AG04450 (cell line): Measurements from ENCODE around the gene NKX6-2. TPM values are rescaled to one million over a fixed set of nuclear protein-coding genes. Genes with fewer than 3 reads are reported as not detected.

Experiments
- CTCF ChIA-PET: fragments of 300-600, 350-600 bp; formaldehyde crosslinking; extraction: SDS; loops from one replicate; lab custom pipeline; 2022; ENCODE audit warnings: antibody characterized with exemption, inconsistent platforms; lab: Charles Lee
- POLR2A ChIA-PET: fragments of 350-600 bp; formaldehyde crosslinking; extraction: SDS; loops from one replicate; lab custom pipeline; 2021; ENCODE audit warnings: antibody characterized with exemption, inconsistent platforms; lab: Yijun Ruan, JAX
- DNase-seq: peaks from one replicate; pipeline ENCODE4 v3.0.0-alpha.2; 2011; ENCODE audit warnings: low read depth, low spot score
- H3K27ac ChIP-seq: one replicate; pipeline ENCODE4 v1.5.1; 2012; ENCODE audit warnings: low read depth, low read length, control low read depth
- H3K27me3 ChIP-seq: one replicate; pipeline ENCODE4 v1.6.0; 2012; ENCODE audit warnings: low read length; ENCODE audit not compliant: control insufficient read depth, insufficient read depth
- H3K4me3 ChIP-seq: 2 replicates; pipeline ENCODE4 v1.5.1; 2011; ENCODE audit warnings: mild to moderate bottlenecking, low read depth, low read length, control low read depth
- H3K9me3 ChIP-seq: 2 replicates; pipeline ENCODE4 v1.5.1; 2012; ENCODE audit warnings: low read length; ENCODE audit not compliant: control insufficient read depth, insufficient read depth
- CTCF ChIP-seq: IDR thresholded peaks from 2 replicates; pipeline ENCODE4 v1.5.1; 2011; ENCODE audit warnings: low read depth, low read length, control low read depth, inconsistent platforms
- polyA plus RNA-seq: library from polyadenylated mRNA; depleted of rRNA; stranded (reverse); fragments of >200 nt; gene quantifications from 2 replicates; pipeline ENCODE4 v1.2.3, GENCODE V29; 2011; rRNA removed

The NKX6-2 gene
- polyA plus RNA-seq, 1 experiment, result not detected

- ChIA-PET CTCF (interaction anchor here (0.6 kb wide), 1 partner anchor 593 kb away, joined by 5 read pairs; no protein-coding TSS in a partner anchor), POLR2A (no interaction called here)
Observed at GRCh38 chr10:132735923-132736391, 50.0 kb downstream of the NKX6-2 start.

GRCh38 chr10:132735341-132735775, 50.6 kb downstream of the NKX6-2 start:
- TF ChIP-seq CTCF, result no peak
- ChIA-PET CTCF (no interaction called here), POLR2A (no interaction called here)
- no peak overlapping the region for H3K27ac ChIP-seq
- H3K27me3 ChIP-seq, result no peaks in the 10 kb centered on the region
- H3K9me3 ChIP-seq, result no peaks in the 10 kb centered on the region; the same call in 1 of the 2 replicates
- H3K4me3 ChIP-seq, result no peak overlapping the region
- DNase-seq, result no peak

More at GRCh38 chr10:132735923-132736391, 50.0 kb downstream of the NKX6-2 start:
- no peaks in the 10 kb centered on the region; the same call in 1 of the 2 replicates for H3K9me3 ChIP-seq
- TF ChIP-seq CTCF, result no peak
- no peak for DNase-seq
- H3K4me3 ChIP-seq, result no peak overlapping the region
- H3K27ac ChIP-seq, result no peak overlapping the region
- H3K27me3 ChIP-seq, result no peaks in the 10 kb centered on the region

GRCh38 chr10:132733926-132734325, 52.0 kb downstream of the NKX6-2 start:
- CTCF ChIA-PET, result no interaction called here
- H3K9me3 ChIP-seq, result no peaks in the 10 kb centered on the region; the same call in 1 of the 2 replicates
- no peak for TF ChIP-seq CTCF
- H3K27me3 ChIP-seq, result no peaks in the 10 kb centered on the region
- no peak overlapping the region for H3K27ac ChIP-seq
- POLR2A ChIA-PET, result no interaction called here
- DNase-seq, result no peak
- H3K4me3 ChIP-seq, result no peak overlapping the region

Other genes with a start within 250 kb of the NKX6-2 start
- 20.2 and 22.5 TPM in 2 replicates for gene INPP5A, start 248.4 kb downstream of the NKX6-2 start, polyA plus RNA-seq
- 1.7 and 2.7 TPM in 2 replicates for gene CFAP46, start 156.4 kb upstream of the NKX6-2 start, polyA plus RNA-seq